ENCODE results near the gene BMPER.

BMPER gene

DNA sequence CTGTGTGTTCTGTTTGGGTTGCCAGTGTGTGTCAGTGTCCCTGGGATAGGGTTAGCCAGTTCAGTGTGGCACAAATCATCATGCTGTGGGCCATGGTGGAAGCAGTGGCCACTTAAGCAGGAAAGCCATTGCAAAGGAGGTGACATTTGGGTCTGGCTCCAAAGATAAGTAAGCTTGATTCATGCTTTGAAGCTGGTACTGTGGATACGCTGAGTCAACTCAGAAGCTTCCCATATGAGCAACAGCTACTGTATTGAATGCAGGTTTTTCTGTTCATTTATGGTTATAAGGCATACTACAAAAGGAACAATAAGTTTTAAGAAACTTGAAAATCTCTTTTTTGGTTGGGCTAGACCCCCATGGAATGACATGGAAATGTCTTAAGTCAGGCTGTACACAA is 143.1 kb downstream of the BMPER start:
- ATAC-seq, result peak; percentile 63
- TF ChIP-seq, protein P1, sequence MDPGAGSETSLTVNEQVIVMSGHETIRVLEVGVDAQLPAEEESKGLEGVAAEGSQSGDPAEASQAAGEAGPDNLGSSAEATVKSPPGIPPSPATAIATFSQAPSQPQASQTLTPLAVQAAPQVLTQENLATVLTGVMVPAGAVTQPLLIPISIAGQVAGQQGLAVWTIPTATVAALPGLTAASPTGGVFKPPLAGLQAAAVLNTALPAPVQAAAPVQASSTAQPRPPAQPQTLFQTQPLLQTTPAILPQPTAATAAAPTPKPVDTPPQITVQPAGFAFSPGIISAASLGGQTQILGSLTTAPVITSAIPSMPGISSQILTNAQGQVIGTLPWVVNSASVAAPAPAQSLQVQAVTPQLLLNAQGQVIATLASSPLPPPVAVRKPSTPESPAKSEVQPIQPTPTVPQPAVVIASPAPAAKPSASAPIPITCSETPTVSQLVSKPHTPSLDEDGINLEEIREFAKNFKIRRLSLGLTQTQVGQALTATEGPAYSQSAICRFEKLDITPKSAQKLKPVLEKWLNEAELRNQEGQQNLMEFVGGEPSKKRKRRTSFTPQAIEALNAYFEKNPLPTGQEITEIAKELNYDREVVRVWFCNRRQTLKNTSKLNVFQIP (CRISPR knock-in tag; IDR thresholded peaks at IDR 0.05; ENCODE audit: borderline replicate concordance, low read depth), result no peak
- TF ChIP-seq ZC3H10 (CRISPR knock-in tag; IDR thresholded peaks at IDR 0.05) (no peak), RARB (CRISPR knock-in tag; IDR thresholded peaks at IDR 0.05) (no peak), ZNF70 (CRISPR knock-in tag; IDR thresholded peaks at IDR 0.05) (no peak), ZFP30 (CRISPR knock-in tag; IDR thresholded peaks at IDR 0.05) (no peak), TCF4 (CRISPR knock-in tag; IDR thresholded peaks at IDR 0.05; ENCODE audit: borderline replicate concordance) (no peak), SNAI2 (CRISPR knock-in tag; IDR thresholded peaks at IDR 0.05) (no peak), BACH2 (CRISPR knock-in tag; IDR thresholded peaks at IDR 0.05; ENCODE audit: borderline replicate concordance) (no peak), ZNF565 (CRISPR knock-in tag; conservative IDR thresholded peaks at IDR 0.05; ENCODE audit: low read depth) (no peak), GLIS3 (CRISPR knock-in tag; IDR thresholded peaks at IDR 0.05) (no peak), ESRRG (CRISPR knock-in tag; IDR thresholded peaks at IDR 0.05) (no peak), ZFP3 (CRISPR knock-in tag; IDR thresholded peaks at IDR 0.05) (no peak), ARNTL (CRISPR knock-in tag; IDR thresholded peaks at IDR 0.05; ENCODE audit: borderline replicate concordance, low read depth) (no peak), ISL1 (CRISPR knock-in tag; IDR thresholded peaks at IDR 0.05) (no peak), OSR1 (CRISPR knock-in tag; IDR thresholded peaks at IDR 0.05) (no peak), ZNF8 (CRISPR knock-in tag; IDR thresholded peaks at IDR 0.05) (no peak)
- TF ChIP-seq, protein P2, sequence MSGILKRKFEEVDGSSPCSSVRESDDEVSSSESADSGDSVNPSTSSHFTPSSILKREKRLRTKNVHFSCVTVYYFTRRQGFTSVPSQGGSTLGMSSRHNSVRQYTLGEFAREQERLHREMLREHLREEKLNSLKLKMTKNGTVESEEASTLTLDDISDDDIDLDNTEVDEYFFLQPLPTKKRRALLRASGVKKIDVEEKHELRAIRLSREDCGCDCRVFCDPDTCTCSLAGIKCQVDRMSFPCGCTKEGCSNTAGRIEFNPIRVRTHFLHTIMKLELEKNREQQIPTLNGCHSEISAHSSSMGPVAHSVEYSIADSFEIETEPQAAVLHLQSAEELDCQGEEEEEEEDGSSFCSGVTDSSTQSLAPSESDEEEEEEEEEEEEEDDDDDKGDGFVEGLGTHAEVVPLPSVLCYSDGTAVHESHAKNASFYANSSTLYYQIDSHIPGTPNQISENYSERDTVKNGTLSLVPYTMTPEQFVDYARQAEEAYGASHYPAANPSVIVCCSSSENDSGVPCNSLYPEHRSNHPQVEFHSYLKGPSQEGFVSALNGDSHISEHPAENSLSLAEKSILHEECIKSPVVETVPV (CRISPR knock-in tag; IDR thresholded peaks at IDR 0.05), result no peak
- TF ChIP-seq, protein P3, sequence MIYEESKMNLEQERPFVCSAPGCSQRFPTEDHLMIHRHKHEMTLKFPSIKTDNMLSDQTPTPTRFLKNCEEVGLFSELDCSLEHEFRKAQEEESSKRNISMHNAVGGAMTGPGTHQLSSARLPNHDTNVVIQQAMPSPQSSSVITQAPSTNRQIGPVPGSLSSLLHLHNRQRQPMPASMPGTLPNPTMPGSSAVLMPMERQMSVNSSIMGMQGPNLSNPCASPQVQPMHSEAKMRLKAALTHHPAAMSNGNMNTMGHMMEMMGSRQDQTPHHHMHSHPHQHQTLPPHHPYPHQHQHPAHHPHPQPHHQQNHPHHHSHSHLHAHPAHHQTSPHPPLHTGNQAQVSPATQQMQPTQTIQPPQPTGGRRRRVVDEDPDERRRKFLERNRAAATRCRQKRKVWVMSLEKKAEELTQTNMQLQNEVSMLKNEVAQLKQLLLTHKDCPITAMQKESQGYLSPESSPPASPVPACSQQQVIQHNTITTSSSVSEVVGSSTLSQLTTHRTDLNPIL (CRISPR knock-in tag; IDR thresholded peaks at IDR 0.05; ENCODE audit: low read depth), result no peak

DNA sequence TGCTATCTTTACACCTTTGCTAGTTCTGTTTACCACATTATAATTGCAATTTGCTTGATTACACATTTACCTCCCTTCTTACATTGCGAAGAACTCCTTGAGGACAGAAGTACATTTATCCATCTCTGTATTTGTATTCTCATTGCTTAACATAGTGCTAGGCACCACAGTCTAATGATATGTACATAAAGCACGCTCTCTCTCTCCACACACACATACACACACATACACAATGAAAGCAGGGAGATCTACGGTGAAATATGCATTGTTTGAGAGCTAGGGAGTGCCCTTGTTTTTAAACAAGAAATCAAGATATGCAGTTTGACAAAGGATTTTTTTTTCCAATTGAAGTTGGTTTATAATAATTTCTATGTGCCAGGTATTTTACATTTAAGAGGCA is 148.7 kb downstream of the BMPER start:
- TF ChIP-seq OSR1 (CRISPR knock-in tag; IDR thresholded peaks at IDR 0.05) (no peak), ESRRG (CRISPR knock-in tag; IDR thresholded peaks at IDR 0.05) (no peak), BACH2 (CRISPR knock-in tag; IDR thresholded peaks at IDR 0.05; ENCODE audit: borderline replicate concordance) (no peak), ZNF565 (CRISPR knock-in tag; conservative IDR thresholded peaks at IDR 0.05; ENCODE audit: low read depth) (no peak), TOX (CRISPR knock-in tag; IDR thresholded peaks at IDR 0.05; ENCODE audit: borderline replicate concordance) (no peak), GLIS3 (CRISPR knock-in tag; IDR thresholded peaks at IDR 0.05) (no peak), TCF4 (CRISPR knock-in tag; IDR thresholded peaks at IDR 0.05; ENCODE audit: borderline replicate concordance) (no peak), CSDC2 (CRISPR knock-in tag; IDR thresholded peaks at IDR 0.05) (no peak)
- TF ChIP-seq, protein P2 (CRISPR knock-in tag; IDR thresholded peaks at IDR 0.05), result no peak
- TF ChIP-seq, protein P4, sequence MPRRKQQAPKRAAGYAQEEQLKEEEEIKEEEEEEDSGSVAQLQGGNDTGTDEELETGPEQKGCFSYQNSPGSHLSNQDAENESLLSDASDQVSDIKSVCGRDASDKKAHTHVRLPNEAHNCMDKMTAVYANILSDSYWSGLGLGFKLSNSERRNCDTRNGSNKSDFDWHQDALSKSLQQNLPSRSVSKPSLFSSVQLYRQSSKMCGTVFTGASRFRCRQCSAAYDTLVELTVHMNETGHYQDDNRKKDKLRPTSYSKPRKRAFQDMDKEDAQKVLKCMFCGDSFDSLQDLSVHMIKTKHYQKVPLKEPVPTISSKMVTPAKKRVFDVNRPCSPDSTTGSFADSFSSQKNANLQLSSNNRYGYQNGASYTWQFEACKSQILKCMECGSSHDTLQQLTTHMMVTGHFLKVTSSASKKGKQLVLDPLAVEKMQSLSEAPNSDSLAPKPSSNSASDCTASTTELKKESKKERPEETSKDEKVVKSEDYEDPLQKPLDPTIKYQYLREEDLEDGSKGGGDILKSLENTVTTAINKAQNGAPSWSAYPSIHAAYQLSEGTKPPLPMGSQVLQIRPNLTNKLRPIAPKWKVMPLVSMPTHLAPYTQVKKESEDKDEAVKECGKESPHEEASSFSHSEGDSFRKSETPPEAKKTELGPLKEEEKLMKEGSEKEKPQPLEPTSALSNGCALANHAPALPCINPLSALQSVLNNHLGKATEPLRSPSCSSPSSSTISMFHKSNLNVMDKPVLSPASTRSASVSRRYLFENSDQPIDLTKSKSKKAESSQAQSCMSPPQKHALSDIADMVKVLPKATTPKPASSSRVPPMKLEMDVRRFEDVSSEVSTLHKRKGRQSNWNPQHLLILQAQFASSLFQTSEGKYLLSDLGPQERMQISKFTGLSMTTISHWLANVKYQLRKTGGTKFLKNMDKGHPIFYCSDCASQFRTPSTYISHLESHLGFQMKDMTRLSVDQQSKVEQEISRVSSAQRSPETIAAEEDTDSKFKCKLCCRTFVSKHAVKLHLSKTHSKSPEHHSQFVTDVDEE (CRISPR knock-in tag; IDR thresholded peaks at IDR 0.05), result no peak
- TF ChIP-seq, protein P3 (CRISPR knock-in tag; IDR thresholded peaks at IDR 0.05; ENCODE audit: low read depth), result no peak
- TF ChIP-seq, protein P5, sequence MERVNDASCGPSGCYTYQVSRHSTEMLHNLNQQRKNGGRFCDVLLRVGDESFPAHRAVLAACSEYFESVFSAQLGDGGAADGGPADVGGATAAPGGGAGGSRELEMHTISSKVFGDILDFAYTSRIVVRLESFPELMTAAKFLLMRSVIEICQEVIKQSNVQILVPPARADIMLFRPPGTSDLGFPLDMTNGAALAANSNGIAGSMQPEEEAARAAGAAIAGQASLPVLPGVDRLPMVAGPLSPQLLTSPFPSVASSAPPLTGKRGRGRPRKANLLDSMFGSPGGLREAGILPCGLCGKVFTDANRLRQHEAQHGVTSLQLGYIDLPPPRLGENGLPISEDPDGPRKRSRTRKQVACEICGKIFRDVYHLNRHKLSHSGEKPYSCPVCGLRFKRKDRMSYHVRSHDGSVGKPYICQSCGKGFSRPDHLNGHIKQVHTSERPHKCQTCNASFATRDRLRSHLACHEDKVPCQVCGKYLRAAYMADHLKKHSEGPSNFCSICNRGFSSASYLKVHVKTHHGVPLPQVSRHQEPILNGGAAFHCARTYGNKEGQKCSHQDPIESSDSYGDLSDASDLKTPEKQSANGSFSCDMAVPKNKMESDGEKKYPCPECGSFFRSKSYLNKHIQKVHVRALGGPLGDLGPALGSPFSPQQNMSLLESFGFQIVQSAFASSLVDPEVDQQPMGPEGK (CRISPR knock-in tag; IDR thresholded peaks at IDR 0.05; ENCODE audit: borderline replicate concordance), result no peak
- no peak for ATAC-seq

All from SK-N-SH treated with all-trans-retinoic acid at 6 μM for 48 hours (cell line).